GM19193 (cell line): ENCODE data around the gene MGAT3.

ENCODE experiments used
- POLR2A ChIP-seq: IDR thresholded peaks from 4 replicates; pipeline ENCODE4 v1.6.1; 2011; ENCODE audit not compliant: insufficient read depth, insufficient read length; ENCODE audit errors: extremely low read depth

The MGAT3 gene

DNA sequence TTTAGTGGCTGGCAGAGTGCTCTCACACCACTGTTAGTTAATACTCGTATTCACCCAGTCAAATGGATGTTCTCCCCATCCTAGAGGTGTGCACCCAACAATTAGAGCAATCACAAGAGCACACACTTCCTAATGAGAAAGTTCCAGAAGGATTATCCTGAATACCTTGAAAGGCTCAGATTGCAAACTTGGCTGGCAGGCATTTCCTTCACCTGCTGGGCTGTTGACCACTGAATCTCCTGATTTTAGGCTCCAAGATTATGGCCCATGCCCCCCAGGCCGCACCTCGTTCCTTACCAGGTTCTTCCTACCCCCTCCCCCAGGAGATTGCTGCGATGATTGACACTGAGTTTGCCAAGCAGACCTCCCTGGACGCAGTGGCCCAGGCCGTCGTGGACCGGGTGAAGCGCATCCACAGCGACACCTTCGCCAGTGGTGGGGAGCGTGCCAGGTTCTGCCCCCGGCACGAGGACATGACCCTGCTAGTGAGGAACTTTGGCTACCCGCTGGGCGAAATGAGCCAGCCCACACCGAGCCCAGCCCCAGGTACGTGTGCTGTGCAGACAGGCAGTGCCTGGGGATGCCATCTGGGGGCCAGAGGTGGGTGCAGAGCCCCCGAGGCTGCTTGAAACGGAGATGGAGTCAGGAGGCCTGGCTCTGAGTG is 30.3 kb upstream of the MGAT3 start:
- TF ChIP-seq POLR2A = no peak

GRCh38 chr22:39427751-39428596 is 28.8 kb upstream of the MGAT3 start:
- no peak for TF ChIP-seq POLR2A

DNA sequence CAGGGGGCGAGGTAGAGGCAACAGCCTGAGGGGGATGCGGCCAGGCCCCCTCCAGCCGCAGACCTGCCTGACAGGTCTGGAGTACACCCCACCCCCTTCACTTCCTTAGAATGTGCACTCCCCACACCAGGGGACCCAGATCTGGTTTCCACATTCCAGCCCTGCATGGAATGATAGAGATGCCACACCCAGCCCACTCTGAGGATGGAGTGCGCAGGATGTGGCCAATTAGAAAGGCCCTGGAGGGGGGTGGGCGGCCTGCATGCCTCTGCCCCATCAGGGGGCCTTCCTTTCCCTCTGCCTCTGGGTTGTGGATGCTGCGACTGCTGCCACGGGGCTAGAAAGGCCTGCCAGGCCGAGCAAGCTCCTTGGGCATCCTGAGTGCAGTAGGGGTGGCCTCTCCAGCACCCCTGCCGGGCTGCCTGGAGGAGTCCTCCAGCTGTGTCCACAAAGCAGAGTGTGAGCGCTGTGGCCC is 28.2 kb upstream of the MGAT3 start:
- TF ChIP-seq POLR2A = no peak

- no peak for TF ChIP-seq POLR2A
Observed at GRCh38 chr22:39429186-39429585, 27.6 kb upstream of the MGAT3 start.

DNA sequence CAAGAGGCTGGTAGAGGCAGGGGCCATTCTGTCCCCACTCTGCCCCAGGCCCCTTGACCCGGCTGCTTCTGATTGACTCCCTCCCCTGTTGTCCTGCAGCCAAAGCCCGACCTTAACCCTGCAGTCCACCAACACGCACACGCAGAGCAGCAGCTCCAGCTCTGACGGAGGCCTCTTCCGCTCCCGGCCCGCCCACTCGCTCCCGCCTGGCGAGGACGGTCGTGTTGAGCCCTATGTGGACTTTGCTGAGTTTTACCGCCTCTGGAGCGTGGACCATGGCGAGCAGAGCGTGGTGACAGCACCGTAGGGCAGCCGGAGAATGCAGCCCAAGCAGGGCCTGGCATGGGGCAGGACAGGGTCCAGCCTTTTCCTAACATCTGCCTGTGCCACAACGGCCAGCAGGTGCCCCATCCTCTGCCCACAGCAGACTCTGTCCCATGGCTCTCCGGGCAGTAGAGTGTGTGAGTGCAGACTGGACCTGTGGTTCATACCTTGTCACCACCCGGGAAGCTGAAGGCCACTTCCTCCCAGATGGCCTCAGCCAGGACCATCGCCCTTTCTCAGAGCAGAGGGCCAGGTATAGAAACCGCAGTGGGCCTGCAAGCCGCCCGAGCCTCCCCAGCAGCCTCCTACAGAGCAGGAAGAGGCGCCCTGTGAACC is 26.8 kb upstream of the MGAT3 start:
- TF ChIP-seq POLR2A = no peak

DNA sequence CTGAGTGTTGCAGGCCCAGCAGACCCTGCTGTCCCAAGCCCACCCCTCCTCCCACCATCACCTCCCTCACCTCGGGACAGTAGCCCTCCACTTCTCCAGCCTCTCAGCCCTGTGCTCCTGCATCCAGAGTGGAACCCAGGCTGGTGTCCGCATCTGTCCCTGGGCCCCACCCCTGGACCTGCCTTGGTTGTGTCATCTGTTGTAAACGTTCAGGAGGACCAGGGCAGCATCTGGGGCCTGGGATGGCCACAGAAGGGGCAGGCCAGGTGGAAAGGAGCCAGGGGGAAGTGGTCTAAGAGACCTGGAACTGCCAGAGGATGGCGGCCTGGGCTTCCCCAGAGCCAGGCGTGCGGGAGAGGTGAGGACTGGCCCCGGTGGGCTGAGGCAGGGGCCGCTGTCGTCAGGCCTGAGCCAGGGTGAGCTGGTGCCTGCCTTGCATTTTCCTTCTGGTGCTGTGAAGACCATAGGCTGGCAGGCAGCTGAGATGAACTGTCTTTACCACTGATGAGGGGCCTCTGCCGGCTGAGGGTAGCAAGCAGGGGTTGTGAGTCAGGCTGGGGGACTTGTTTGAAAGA is 26.1 kb upstream of the MGAT3 start:
- TF ChIP-seq POLR2A = no peak

DNA sequence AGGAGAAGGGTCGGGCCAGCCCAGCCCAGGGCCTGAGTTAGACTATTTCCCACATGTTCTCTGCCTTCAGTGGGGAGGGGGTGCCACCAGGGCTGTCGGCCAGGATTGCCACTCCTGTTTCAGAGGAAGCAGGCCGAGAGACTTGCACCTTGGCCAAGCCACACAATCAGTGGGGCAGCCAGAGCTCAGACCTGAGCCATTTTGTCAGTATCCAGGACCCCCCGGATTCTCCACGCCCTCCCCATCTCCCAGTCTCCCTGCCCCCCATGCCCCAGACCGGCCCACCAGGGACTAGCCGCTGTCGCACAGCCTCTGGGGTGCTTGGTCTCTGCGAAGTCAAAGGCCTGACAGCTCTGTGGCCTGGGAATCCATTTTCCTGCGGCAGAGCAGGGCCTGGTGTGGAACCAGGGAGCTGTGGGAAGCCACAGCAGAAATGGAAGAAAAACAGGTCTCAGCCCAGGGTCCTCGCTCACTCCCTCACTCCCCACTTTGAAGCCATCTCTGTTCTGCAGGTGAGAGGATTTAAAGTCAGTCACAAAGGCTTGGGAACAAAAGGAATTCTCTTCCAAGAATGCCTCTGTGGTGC is 25.5 kb upstream of the MGAT3 start:
- TF ChIP-seq POLR2A = no peak

GRCh38 chr22:39431821-39432251 is 25.0 kb upstream of the MGAT3 start:
- TF ChIP-seq POLR2A = no peak

DNA sequence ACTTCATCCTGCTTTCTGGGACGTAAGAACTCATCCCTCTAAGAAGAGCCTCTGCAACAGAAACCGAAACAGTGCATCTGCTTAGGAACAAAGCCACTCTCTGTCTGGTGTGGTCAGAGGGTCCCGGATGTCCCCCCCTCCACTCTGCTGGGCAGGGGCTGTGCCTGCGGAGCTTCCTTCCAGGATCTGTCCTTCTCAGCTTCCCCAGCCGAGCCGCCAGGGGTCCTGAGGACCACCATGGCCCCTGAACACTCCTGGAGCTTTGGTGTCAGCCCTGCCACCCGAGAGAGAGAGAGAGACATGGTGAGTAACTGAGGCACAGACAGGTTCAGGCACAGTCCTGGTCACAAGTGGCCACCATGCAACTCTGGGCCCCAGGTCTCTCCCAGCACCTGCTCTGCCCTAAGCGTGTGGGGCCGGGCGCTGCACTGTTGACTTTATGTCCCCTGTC is 24.4 kb upstream of the MGAT3 start:
- TF ChIP-seq POLR2A = no peak

- TF ChIP-seq POLR2A = no peak
Observed at GRCh38 chr22:39433476-39434242, 23.2 kb upstream of the MGAT3 start.

DNA sequence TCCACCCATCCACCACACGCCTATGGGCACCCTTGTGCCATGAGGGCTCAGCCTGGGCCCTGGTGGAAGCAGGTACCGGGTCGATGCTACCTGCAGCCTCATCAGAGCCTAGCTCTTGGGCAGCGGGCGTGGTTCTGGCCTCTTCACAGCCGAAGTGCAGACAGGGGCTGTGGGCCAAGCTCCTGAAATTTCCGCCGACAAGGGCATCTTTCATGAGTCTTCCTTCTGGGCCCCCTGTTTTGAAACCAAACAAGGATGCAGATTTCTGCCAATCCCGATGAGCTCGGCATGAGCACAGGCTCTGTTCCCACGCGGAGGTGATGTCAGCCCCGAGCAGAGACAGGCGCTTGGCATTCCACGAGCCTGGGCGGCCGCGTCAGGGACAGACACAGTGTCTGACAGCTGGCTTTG is 22.6 kb upstream of the MGAT3 start:
- TF ChIP-seq POLR2A = no peak

- no peak for TF ChIP-seq POLR2A
Observed at GRCh38 chr22:39434721-39435120, 22.1 kb upstream of the MGAT3 start.

- no peak for TF ChIP-seq POLR2A
Observed at GRCh38 chr22:39435616-39436015, 21.2 kb upstream of the MGAT3 start.

GRCh38 chr22:39437791-39438704 is 18.8 kb upstream of the MGAT3 start:
- no peak for TF ChIP-seq POLR2A

GRCh38 chr22:39439170-39439569 is 17.6 kb upstream of the MGAT3 start:
- no peak for TF ChIP-seq POLR2A
